ENCODE results near the gene ISCA1.

- TF ChIP-seq POLR2A (IDR thresholded peaks at IDR 0.05) (no peak), CTCF (IDR thresholded peaks at IDR 0.05) (no peak)
Measured at GRCh38 chr9:86277072-86277471, 5.3 kb downstream of the ISCA1 start.
